Suprapubic skin (tissue), 4 donors: ENCODE measurements around the gene ARL4C. TPM values are rescaled to one million over a fixed set of nuclear protein-coding genes. Genes with fewer than 3 reads are reported as not detected.

ENCODE experiments used
- DNase-seq, 2 donors: peaks; one replicate each; pipeline ENCODE4 v3.0.0-alpha.2; 2019; ENCODE audit warnings: low spot score in 2 of 2
- H3K27ac ChIP-seq: fragments of 200-600 bp; sonication (generic); one replicate; pipeline ENCODE4 v1.5.1; 2019
- H3K27me3 ChIP-seq: fragments of 200-600 bp; sonication (generic); one replicate; pipeline ENCODE4 v1.5.1; 2019
- H3K36me3 ChIP-seq: fragments of 200-600 bp; sonication (generic); one replicate; pipeline ENCODE4 v1.5.1; 2019
- H3K4me1 ChIP-seq: fragments of 200-600 bp; sonication (generic); one replicate; pipeline ENCODE4 v1.5.1; 2019
- H3K4me3 ChIP-seq: fragments of 200-600 bp; sonication (generic); one replicate; pipeline ENCODE4 v1.5.1; 2019; ENCODE audit warnings: mild to moderate bottlenecking
- H3K9me3 ChIP-seq: fragments of 200-600 bp; sonication (generic); one replicate; pipeline ENCODE4 v1.5.1; 2019
- EP300 ChIP-seq: sonication (generic); formaldehyde crosslinking; IDR thresholded peaks from one replicate; pipeline ENCODE4 v1.6.1; 2017; ENCODE audit warnings: antibody characterized with exemption
- POLR2A ChIP-seq, 2 donors: fragments of 450-650 bp; IDR thresholded peaks; one replicate each; pipeline ENCODE4 v1.6.1; 2017; ENCODE audit warnings: antibody characterized with exemption in 2 of 2, mild to moderate bottlenecking in 2 of 2, moderate library complexity in 2 of 2
- POLR2AphosphoS5 ChIP-seq, 3 donors: sonication (generic); formaldehyde crosslinking; IDR thresholded peaks; one replicate each; pipeline ENCODE4 v1.6.1; 2017; ENCODE audit warnings: antibody characterized with exemption in 3 of 3
- WGBS: methylation state at CpG from one replicate; pipeline ENCODE4 v1.1.5; 2018; 5-methylcytosine and 5-hydroxymethylcytosine counted together
- total RNA-seq, 4 donors: library from RNA; depleted of rRNA; stranded (reverse); fragments of >200 nt; gene quantifications; one replicate each; pipeline ENCODE4 v1.1.0, GENCODE V29; 2016
- TF ChIP-seq, protein P1 (sequence below), 2 donors: fragments of 200-600 bp in 1 of 2; fragments of 450-650 bp in 1 of 2; sonication (generic) in 1 of 2; IDR thresholded peaks; one replicate each; pipeline ENCODE4 v1.5.1; 2016 to 2019; ENCODE audit warnings: antibody characterized with exemption in 2 of 2, mild to moderate bottlenecking in 1 of 2, moderate library complexity in 1 of 2

Gene ARL4C
- total RNA-seq, 4 donors from 2014 or later, result 35.8 to 64.4 (median 45.7) TPM

DNA sequence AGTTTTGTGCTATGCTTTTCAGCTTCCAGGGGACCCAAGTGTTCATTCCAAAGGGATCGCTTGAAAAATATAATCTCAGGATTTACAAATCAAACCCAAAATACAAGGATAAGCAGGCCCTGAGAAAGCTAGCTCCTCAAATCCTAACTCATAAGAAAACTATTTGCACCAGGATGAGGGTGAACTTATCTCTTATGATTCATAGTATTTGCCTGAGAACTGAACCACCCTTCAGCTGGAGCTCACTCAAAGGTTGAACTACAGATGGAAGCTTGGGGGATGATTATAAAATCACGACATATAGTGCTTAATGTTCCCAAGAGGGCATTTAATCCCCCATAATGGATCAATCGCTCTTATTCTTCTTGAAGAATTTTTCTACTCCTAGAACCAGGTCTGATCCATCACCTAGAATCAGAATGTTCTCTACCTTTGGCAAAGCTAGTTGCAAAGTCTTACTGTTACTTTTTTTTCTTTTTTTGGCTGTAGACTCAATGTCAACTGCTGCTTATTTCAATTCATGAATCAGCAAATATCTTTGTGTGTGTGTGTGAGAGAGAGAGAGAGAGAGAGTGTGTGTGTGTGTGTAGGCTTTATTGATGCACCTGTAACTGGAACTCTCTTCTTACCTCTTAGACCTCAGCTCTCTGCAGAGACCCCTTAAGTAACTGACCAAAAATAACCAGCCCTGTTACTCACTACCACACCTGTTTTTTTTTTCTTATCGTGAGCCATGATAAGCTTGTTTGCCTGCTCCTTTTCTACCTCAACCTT lies 44.8 kb downstream of the ARL4C start:
- Histone ChIP-seq H3K4me1 (peaks cover 11% of the 10 kb centered on the region), H3K4me3 (no peak overlapping the region), H3K27ac (no peak overlapping the region), H3K9me3 (no peaks in the 10 kb centered on the region), H3K27me3 (no peaks in the 10 kb centered on the region), H3K36me3 (no peaks in the 10 kb centered on the region)
- WGBS, result 74% methylated on average over 4 of the region's 4 CpGs
- TF ChIP-seq, protein P1, sequence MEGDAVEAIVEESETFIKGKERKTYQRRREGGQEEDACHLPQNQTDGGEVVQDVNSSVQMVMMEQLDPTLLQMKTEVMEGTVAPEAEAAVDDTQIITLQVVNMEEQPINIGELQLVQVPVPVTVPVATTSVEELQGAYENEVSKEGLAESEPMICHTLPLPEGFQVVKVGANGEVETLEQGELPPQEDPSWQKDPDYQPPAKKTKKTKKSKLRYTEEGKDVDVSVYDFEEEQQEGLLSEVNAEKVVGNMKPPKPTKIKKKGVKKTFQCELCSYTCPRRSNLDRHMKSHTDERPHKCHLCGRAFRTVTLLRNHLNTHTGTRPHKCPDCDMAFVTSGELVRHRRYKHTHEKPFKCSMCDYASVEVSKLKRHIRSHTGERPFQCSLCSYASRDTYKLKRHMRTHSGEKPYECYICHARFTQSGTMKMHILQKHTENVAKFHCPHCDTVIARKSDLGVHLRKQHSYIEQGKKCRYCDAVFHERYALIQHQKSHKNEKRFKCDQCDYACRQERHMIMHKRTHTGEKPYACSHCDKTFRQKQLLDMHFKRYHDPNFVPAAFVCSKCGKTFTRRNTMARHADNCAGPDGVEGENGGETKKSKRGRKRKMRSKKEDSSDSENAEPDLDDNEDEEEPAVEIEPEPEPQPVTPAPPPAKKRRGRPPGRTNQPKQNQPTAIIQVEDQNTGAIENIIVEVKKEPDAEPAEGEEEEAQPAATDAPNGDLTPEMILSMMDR (IDR thresholded peaks at IDR 0.05), result no peak
- TF ChIP-seq POLR2A (IDR thresholded peaks at IDR 0.05), result no peak
- no peak for TF ChIP-seq POLR2AphosphoS5 (IDR thresholded peaks at IDR 0.05)
- no peak for TF ChIP-seq EP300
- no peak for DNase-seq

DNA sequence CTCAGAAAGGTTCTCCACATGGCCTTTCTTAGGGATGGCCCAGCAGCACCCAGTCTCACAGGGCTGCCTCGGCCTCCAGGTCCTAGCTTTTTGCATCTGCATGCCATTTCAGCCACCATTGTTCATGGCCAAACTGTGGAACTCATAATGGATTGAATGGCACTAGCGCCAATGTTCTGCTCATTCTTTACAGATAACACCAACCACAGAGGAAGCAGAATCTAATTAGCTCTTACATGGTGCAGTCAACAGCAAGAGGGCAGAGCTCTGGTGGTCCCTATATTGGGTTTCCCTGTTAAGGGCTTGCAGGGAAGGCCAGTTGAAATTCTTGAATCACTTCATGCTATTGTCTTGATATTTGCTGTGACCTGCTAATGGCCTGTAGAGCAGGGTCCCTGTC lies 45.6 kb downstream of the ARL4C start:
- 94% methylated on average over 2 of the region's 2 CpGs for WGBS
- Histone ChIP-seq H3K4me3 (no peak overlapping the region), H3K36me3 (no peaks in the 10 kb centered on the region), H3K27me3 (no peaks in the 10 kb centered on the region), H3K9me3 (no peaks in the 10 kb centered on the region), H3K27ac (no peak overlapping the region), H3K4me1 (peaks cover 19% of the 10 kb centered on the region)
- no peak for TF ChIP-seq POLR2AphosphoS5 (IDR thresholded peaks at IDR 0.05)
- TF ChIP-seq EP300, result no peak
- TF ChIP-seq POLR2A (IDR thresholded peaks at IDR 0.05), result no peak
- TF ChIP-seq, protein P1 (IDR thresholded peaks at IDR 0.05), result no peak
- no peak for DNase-seq

DNA sequence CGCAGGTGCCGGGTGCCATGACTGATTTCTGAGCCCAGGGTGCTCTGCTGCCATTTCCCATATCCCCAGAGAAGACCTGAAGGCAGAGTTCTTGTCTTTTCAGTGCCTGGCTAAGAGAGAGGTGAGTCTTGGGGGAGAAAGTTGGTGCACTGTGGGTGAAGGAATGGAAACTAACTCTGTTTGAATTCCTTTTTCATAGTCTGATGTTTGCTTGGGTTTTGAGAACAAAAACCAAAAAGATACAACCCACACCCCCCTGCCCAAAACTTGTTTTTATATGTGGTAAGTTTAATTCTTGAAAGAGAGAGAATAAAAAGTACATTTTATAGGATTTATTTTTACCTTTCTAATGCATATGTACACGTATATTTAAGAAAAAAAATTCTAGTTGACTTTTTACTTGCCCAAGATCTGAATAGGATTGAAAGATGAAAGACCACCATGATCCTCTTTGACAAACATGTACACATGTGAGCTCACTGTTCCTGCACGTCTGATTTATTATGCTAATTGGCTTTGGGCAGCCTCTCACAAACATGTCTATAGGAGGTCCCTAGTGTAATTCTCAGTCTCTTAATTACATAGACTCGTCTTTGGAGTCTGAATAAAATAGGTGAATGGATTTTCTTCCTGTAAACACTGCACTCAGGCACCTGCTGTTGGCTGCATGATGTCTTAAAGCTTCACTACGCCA lies 46.3 kb downstream of the ARL4C start:
- no peak for TF ChIP-seq EP300
- TF ChIP-seq POLR2A (IDR thresholded peaks at IDR 0.05), result no peak
- TF ChIP-seq POLR2AphosphoS5 (IDR thresholded peaks at IDR 0.05), result no peak
- TF ChIP-seq, protein P1 (IDR thresholded peaks at IDR 0.05), result no peak
- H3K9me3 ChIP-seq, result no peaks in the 10 kb centered on the region
- H3K36me3 ChIP-seq, result no peaks in the 10 kb centered on the region
- H3K27ac ChIP-seq, result no peak overlapping the region
- H3K27me3 ChIP-seq, result no peaks in the 10 kb centered on the region
- DNase-seq, result no peak
- peaks cover 25% of the 10 kb centered on the region for H3K4me1 ChIP-seq
- H3K4me3 ChIP-seq, result no peak overlapping the region
- 74% methylated on average over 6 of the region's 6 CpGs for WGBS

DNA sequence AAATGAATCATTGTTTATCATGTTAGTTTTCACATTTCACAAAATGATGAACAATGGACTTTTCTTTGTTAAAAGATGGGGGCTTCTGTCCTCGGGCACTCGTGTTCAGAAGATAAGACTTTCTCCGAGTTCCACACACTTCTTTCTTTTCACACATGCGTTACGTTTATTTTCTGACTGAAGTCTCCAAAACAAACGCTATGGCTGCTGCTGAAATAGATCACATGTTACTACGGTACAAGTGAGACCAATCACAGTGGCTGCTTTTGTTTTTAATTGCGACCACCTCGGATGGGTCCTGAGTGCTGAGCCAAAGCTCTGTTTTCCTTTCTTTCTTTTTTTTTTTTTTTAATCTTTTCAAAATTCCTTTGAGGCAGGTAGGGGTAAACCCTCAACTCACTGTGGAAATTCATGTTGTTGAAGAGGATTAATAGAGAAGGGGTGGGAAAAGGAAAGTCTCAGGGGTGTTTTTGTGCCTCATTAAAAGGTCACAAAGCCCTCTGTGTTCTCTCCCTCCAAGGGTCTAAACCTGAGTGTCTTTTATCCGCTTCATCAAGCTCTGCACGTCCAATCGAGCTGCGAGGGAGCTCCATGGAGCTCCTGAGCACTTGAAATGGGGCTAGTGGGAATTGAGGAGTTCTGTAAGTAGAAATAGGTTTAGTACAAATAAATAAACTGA lies 48.2 kb downstream of the ARL4C start:
- Histone ChIP-seq H3K27ac (no peak overlapping the region), H3K4me3 (no peak overlapping the region), H3K36me3 (no peaks in the 10 kb centered on the region), H3K27me3 (no peaks in the 10 kb centered on the region), H3K9me3 (no peaks in the 10 kb centered on the region), H3K4me1 (peaks cover 33% of the 10 kb centered on the region)
- no peak for TF ChIP-seq EP300
- TF ChIP-seq POLR2A (IDR thresholded peaks at IDR 0.05), result no peak
- TF ChIP-seq, protein P1 (IDR thresholded peaks at IDR 0.05), result no peak
- TF ChIP-seq POLR2AphosphoS5 (IDR thresholded peaks at IDR 0.05), result no peak
- 80% methylated on average over 13 of the region's 13 CpGs for WGBS
- DNase-seq, result no peak

DNA sequence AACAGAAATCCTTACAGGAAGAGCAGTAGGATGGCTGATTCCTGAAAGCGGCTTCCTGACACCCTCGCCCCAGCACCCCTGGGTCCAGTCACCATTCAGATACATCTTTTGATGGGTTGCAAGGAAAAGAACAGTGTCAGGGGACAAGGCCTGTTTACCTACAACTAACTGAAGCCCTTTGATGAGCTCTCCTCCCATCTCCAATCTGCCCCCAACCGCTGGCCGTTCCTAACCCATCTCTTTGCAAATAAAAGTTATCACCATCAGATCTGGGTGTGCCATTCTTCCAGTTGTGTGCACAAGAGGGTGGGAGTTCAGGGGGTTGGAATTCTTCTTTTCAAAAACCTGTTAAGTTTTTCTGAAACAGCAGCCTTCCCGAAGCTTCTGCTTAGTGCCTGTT lies 48.9 kb downstream of the ARL4C start:
- no peaks in the 10 kb centered on the region for H3K9me3 ChIP-seq
- no peak for TF ChIP-seq POLR2A (IDR thresholded peaks at IDR 0.05)
- no peak for TF ChIP-seq POLR2AphosphoS5 (IDR thresholded peaks at IDR 0.05)
- TF ChIP-seq, protein P1 (IDR thresholded peaks at IDR 0.05), result no peak
- TF ChIP-seq EP300, result no peak
- peaks cover 30% of the 10 kb centered on the region for H3K4me1 ChIP-seq
- WGBS, result 69% methylated on average over 5 of the region's 5 CpGs
- no peak overlapping the region for H3K27ac ChIP-seq
- H3K27me3 ChIP-seq, result no peaks in the 10 kb centered on the region
- no peak for DNase-seq
- no peak overlapping the region for H3K4me3 ChIP-seq
- H3K36me3 ChIP-seq, result no peaks in the 10 kb centered on the region
